NCI-H128 (cell line): ENCODE data around the gene ZNF653.
"Not testable (repeated sequence)": the region's sequence is repeated elsewhere in the genome, so short reads cannot be mapped to it uniquely, and the experiment has no call there.

ENCODE experiments used
- DNase-seq: peaks from one replicate; lab custom pipeline; 2025; ENCODE audit not compliant: unreplicated experiment; lab: John Stamatoyannopoulos, UW

ZNF653 gene

GRCh38 chr19:11435057-11435832, 70.4 kb downstream of the ZNF653 start, which contains the start of the genes ODAD3 and PRKCSH:
Gene ODAD3 (minus strand): TSS chr19:11435121. CDS start chr19:11435016, 105 bp downstream.
Gene PRKCSH (plus strand): TSS chr19:11435635. CDS start chr19:11436118, 483 bp downstream.
- peak; percentile 99 for DNase-seq

- DNase-seq, result no peak
These were observed 71.0 kb downstream of the ZNF653 start for GRCh38 chr19:11434703-11435056.

GRCh38 chr19:11433526-11433925, 72.1 kb downstream of the ZNF653 start:
- DNase-seq, result not testable (repeated sequence)
